H9 (cell line): ENCODE measurements around the gene EFCAB12. TPM values are rescaled to one million over a fixed set of nuclear protein-coding genes. Genes with fewer than 3 reads are reported as not detected.

ENCODE experiments used
- DNase-seq: peaks from one replicate; pipeline ENCODE4 v3.0.0-alpha.2; 2017
- H2AFZ ChIP-seq: one replicate; pipeline ENCODE4 v1.6.1; 2013; ENCODE audit warnings: mild to moderate bottlenecking, low read length, control low read depth, moderate library complexity
- H2AK5ac ChIP-seq: 2 replicates; pipeline ENCODE4 v1.6.1; 2013; ENCODE audit warnings: low read length, control low read depth, mixed read lengths; ENCODE audit not compliant: insufficient read length
- H2BK120ac ChIP-seq: one replicate; pipeline ENCODE4 v1.6.1; 2013; ENCODE audit warnings: low read depth, mild to moderate bottlenecking, low read length, control low read depth, inconsistent platforms; ENCODE audit not compliant: poor library complexity, severe bottlenecking
- H2BK12ac ChIP-seq: 2 replicates; pipeline ENCODE4 v1.6.1; 2013; ENCODE audit warnings: low read length, control low read depth, mixed read lengths, low read depth; ENCODE audit not compliant: insufficient read length
- H2BK15ac ChIP-seq: 2 replicates; pipeline ENCODE4 v1.6.1; 2013; ENCODE audit warnings: low read depth, low read length, control low read depth
- H2BK20ac ChIP-seq: one replicate; pipeline ENCODE4 v1.6.1; 2013; ENCODE audit warnings: low read depth, mild to moderate bottlenecking, low read length, control low read depth, inconsistent platforms; ENCODE audit not compliant: poor library complexity, severe bottlenecking
- H2BK5ac ChIP-seq: 2 replicates; pipeline ENCODE4 v1.6.1; 2013; ENCODE audit warnings: low read length, control low read depth, mixed read lengths; ENCODE audit not compliant: insufficient read length
- H3K14ac ChIP-seq: 2 replicates; pipeline ENCODE4 v1.6.1; 2013; ENCODE audit warnings: low read length, control low read depth; ENCODE audit not compliant: insufficient read depth
- H3K18ac ChIP-seq: 2 replicates; pipeline ENCODE4 v1.6.1; 2013; ENCODE audit warnings: low read depth, mild to moderate bottlenecking, mixed read lengths, low read length, control low read depth; ENCODE audit not compliant: insufficient read length
- H3K23ac ChIP-seq: 2 replicates; pipeline ENCODE4 v1.6.1; 2013; ENCODE audit warnings: low read length, control low read depth, mixed read lengths, low read depth; ENCODE audit not compliant: insufficient read length
- H3K23me2 ChIP-seq: 2 replicates; pipeline ENCODE4 v1.6.1; 2013; ENCODE audit warnings: low read depth, mild to moderate bottlenecking, mixed read lengths, low read length, control low read depth; ENCODE audit not compliant: insufficient read length, poor library complexity, severe bottlenecking
- H3K27ac ChIP-seq: 2 replicates; pipeline ENCODE4 v1.5.1; 2013; ENCODE audit warnings: low read length, control low read depth, mixed read lengths, low read depth; ENCODE audit not compliant: insufficient read length
- H3K27me3 ChIP-seq: 2 replicates; pipeline ENCODE4 v1.6.1; 2013; ENCODE audit warnings: low read length, control low read depth, inconsistent platforms; ENCODE audit not compliant: insufficient read depth
- H3K4ac ChIP-seq: 2 replicates; pipeline ENCODE4 v1.6.1; 2013; ENCODE audit warnings: low read depth, mild to moderate bottlenecking, control low read depth, inconsistent platforms, low read length, moderate library complexity
- H3K4me1 ChIP-seq: 2 replicates; pipeline ENCODE4 v1.6.1; 2013; ENCODE audit warnings: low read length, control low read depth, inconsistent platforms; ENCODE audit not compliant: insufficient read depth
- H3K4me2 ChIP-seq: 2 replicates; pipeline ENCODE4 v1.6.1; 2013; ENCODE audit warnings: low read length, control low read depth, mixed read lengths; ENCODE audit not compliant: insufficient read length, insufficient read depth
- H3K56ac ChIP-seq: 2 replicates; pipeline ENCODE4 v1.6.1; 2013; ENCODE audit warnings: low read depth, mild to moderate bottlenecking, mixed read lengths, low read length, control low read depth; ENCODE audit not compliant: insufficient read length
- H3K79me1 ChIP-seq: 2 replicates; pipeline ENCODE4 v1.6.1; 2013; ENCODE audit warnings: low read depth, mild to moderate bottlenecking, moderate library complexity, low read length, control low read depth, inconsistent platforms; ENCODE audit not compliant: insufficient read depth, poor library complexity, severe bottlenecking
- H3K79me2 ChIP-seq: 2 replicates; pipeline ENCODE4 v1.6.1; 2013; ENCODE audit warnings: low read length, control low read depth, inconsistent platforms; ENCODE audit not compliant: insufficient read depth
- H3K9ac ChIP-seq: 2 replicates; pipeline ENCODE4 v1.6.1; 2013; ENCODE audit warnings: low read length, control low read depth, mixed read lengths; ENCODE audit not compliant: insufficient read length; ENCODE audit errors: extremely low read depth
- H3K9me3 ChIP-seq: one replicate; pipeline ENCODE4 v1.6.1; 2013; ENCODE audit warnings: low read depth, low read length, inconsistent platforms; ENCODE audit not compliant: control insufficient read depth
- H3T11ph ChIP-seq: one replicate; pipeline ENCODE4 v1.6.1; 2013; ENCODE audit warnings: mild to moderate bottlenecking, low read length, control low read depth, inconsistent platforms
- H4K20me1 ChIP-seq: one replicate; pipeline ENCODE4 v1.6.1; 2013; ENCODE audit not compliant: control insufficient read depth, insufficient read length, insufficient read depth
- H4K5ac ChIP-seq: 2 replicates; pipeline ENCODE4 v1.6.1; 2013; ENCODE audit warnings: low read depth, mild to moderate bottlenecking, mixed read lengths, low read length, control low read depth; ENCODE audit not compliant: insufficient read length
- H4K8ac ChIP-seq: replicated peaks from 2 replicates; pipeline ENCODE4 v1.6.1; 2013; ENCODE audit warnings: low read length, control low read depth, mixed read lengths, low read depth; ENCODE audit not compliant: insufficient read length
- H4K91ac ChIP-seq: 2 replicates; pipeline ENCODE4 v1.6.1; 2013; ENCODE audit warnings: low read depth, mild to moderate bottlenecking, moderate library complexity, mixed read lengths, low read length, control low read depth; ENCODE audit not compliant: insufficient read length
- H3K27ac Mint-ChIP-seq, 3 experiments: 2 replicates in 2 of 3; 3 replicates in 1 of 3; pipeline ENCODE4 v1.8.0; 2020 to 2021; ENCODE audit warnings: mixed read lengths in 3 of 3, mild to moderate bottlenecking in 1 of 3, moderate library complexity in 1 of 3
- H3K27me3 Mint-ChIP-seq: 2 replicates; pipeline ENCODE4 v1.8.0; 2021; ENCODE audit warnings: low read depth, mild to moderate bottlenecking, moderate library complexity, mixed read lengths
- H3K36me3 Mint-ChIP-seq, 3 experiments: 2 replicates in 2 of 3; 3 replicates in 1 of 3; pipeline ENCODE4 v1.8.0; 2020 to 2021; ENCODE audit warnings: low read depth in 3 of 3, mixed read lengths in 3 of 3; ENCODE audit not compliant: insufficient read depth in 1 of 3
- H3K4me1 Mint-ChIP-seq, 2 experiments: 2 replicates each; pipeline ENCODE4 v1.8.0; 2020; ENCODE audit warnings: mixed read lengths in 2 of 2
- H3K4me3 Mint-ChIP-seq, 2 experiments: 2 replicates in 1 of 2; 3 replicates in 1 of 2; pipeline ENCODE4 v1.8.0; 2020 to 2021; ENCODE audit warnings: mild to moderate bottlenecking in 2 of 2, mixed read lengths in 2 of 2, moderate library complexity in 1 of 2
- H3K9me3 Mint-ChIP-seq, 2 experiments: 2 replicates in 1 of 2; 3 replicates in 1 of 2; pipeline ENCODE4 v1.8.0; 2020; ENCODE audit warnings: mild to moderate bottlenecking in 2 of 2, mixed read lengths in 2 of 2, moderate library complexity in 1 of 2
- WGBS: extraction: QIAGEN DNeasy Blood & Tissue Kit; methylation state at CpG from one replicate; pipeline ENCODE4 v1.1.7; 2013; ENCODE audit warnings: missing lambda C conversion rate, low lambda C conversion rate, mixed read lengths; ENCODE audit not compliant: insufficient read length; ENCODE audit errors: extremely low coverage; 5-methylcytosine and 5-hydroxymethylcytosine counted together
- total RNA-seq: library from RNA; stranded (reverse); gene quantifications from 2 replicates; pipeline ENCODE4 v1.2.1, GENCODE V29; 2021
- TF ChIP-seq, protein P1 (sequence below): fragments of 200-600 bp; sonication (generic); conservative IDR thresholded peaks from 3 replicates; pipeline ENCODE4 v1.8.0; 2021; ENCODE audit warnings: antibody characterized with exemption, mild to moderate bottlenecking

The EFCAB12 gene
- total RNA-seq, 1 experiment from 2014 or later, result 0.28 TPM

DNA sequence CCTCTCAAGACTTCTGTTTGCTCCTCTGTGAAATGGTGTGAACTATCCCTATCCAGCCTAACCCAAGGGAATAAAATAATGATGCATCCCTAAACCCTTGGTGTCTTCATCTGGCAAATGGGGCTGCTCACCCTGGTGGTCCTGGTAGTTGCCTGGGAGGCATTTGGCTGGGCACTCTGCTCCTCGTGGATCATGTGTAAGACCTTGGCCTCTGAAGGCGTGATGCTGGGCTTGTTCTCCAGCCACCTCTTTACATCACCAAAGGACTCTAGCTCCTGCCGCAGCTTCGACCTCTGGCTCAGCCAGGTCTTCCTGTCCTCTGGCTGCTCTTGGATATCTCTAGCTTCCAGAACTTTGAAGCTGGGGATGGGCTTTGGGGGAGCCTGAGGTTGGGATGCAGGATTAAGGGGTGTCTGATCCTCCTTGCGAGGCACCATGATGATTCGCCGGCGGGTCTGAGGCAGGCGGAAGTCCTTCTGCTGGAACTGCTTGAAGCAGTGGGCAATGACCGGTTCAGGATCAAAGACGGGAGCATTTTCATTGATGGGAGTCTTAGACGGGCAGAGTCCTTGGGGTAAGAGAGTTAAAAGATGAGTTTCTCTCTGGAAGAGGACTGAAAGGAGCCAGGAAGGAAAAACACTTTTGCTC lies 7.1 kb downstream of the EFCAB12 start:
- no peak overlapping the region for H3K4me2 ChIP-seq
- no peak overlapping the region for H3K23ac ChIP-seq
- no peak overlapping the region for H2BK5ac ChIP-seq
- H2BK120ac ChIP-seq, result no peak overlapping the region
- Mint-ChIP-seq H3K36me3 (no peaks in the 10 kb centered on the region), H3K27me3 (peaks cover 31% of the 10 kb centered on the region), H3K9me3 (peaks cover 0 to 2% of the 10 kb centered on the region in 2 experiments; a peak in 1 of 5 replicates), H3K27ac (no peak overlapping the region), H3K4me1 (peaks cover 34 to 40% of the 10 kb centered on the region in 2 experiments), H3K4me3 (no peak overlapping the region)
- no peak overlapping the region for H3K9ac ChIP-seq
- no peak overlapping the region for H4K91ac ChIP-seq
- no peak overlapping the region for H3K56ac ChIP-seq
- H3K14ac ChIP-seq, result no peak overlapping the region
- H3K27me3 ChIP-seq, result no peaks in the 10 kb centered on the region; the same call in 1 of the 2 replicates
- no peak overlapping the region for H4K8ac ChIP-seq
- no peak overlapping the region for H2BK15ac ChIP-seq
- no CpG with 5 or more reads among the region's 12 CpGs for WGBS
- TF ChIP-seq, protein P1, sequence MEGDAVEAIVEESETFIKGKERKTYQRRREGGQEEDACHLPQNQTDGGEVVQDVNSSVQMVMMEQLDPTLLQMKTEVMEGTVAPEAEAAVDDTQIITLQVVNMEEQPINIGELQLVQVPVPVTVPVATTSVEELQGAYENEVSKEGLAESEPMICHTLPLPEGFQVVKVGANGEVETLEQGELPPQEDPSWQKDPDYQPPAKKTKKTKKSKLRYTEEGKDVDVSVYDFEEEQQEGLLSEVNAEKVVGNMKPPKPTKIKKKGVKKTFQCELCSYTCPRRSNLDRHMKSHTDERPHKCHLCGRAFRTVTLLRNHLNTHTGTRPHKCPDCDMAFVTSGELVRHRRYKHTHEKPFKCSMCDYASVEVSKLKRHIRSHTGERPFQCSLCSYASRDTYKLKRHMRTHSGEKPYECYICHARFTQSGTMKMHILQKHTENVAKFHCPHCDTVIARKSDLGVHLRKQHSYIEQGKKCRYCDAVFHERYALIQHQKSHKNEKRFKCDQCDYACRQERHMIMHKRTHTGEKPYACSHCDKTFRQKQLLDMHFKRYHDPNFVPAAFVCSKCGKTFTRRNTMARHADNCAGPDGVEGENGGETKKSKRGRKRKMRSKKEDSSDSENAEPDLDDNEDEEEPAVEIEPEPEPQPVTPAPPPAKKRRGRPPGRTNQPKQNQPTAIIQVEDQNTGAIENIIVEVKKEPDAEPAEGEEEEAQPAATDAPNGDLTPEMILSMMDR, result no peak
- H4K5ac ChIP-seq, result no peak overlapping the region
- no peak overlapping the region for H3K27ac ChIP-seq
- no peaks in the 10 kb centered on the region for H3K79me2 ChIP-seq
- no peaks in the 10 kb centered on the region for H4K20me1 ChIP-seq
- no peak for DNase-seq
- no peak overlapping the region for H2BK20ac ChIP-seq
- H3K79me1 ChIP-seq, result no peaks in the 10 kb centered on the region
- H3K4me1 ChIP-seq, result peaks cover 7% of the 10 kb centered on the region; the same call in 1 of the 2 replicates
- no peak overlapping the region for H2AFZ ChIP-seq
- no peak overlapping the region for H2AK5ac ChIP-seq
- H3K9me3 ChIP-seq, result no peaks in the 10 kb centered on the region
- H3K23me2 ChIP-seq, result no peaks in the 10 kb centered on the region
- no peak overlapping the region for H2BK12ac ChIP-seq
- no peak overlapping the region for H3K18ac ChIP-seq
- H3K4ac ChIP-seq, result no peak overlapping the region
- H3T11ph ChIP-seq, result no peak overlapping the region
